Hepatocyte (in vitro differentiated cells): ENCODE results near the gene PTPRK.

Experiments
- EZH2 ChIP-seq: fragments of 200-600 bp; sonication (generic); IDR thresholded peaks from 2 replicates; pipeline ENCODE4 v1.6.1; 2016; ENCODE audit warnings: antibody characterized with exemption, mild to moderate bottlenecking, borderline replicate concordance
- EZH2phosphoT487 ChIP-seq: fragments of 200-600 bp; sonication (generic); IDR thresholded peaks from one replicate; pipeline ENCODE4 v1.6.1; 2018; ENCODE audit warnings: antibody characterized with exemption, mild to moderate bottlenecking, low read depth, moderate library complexity; ENCODE audit not compliant: unreplicated experiment, severe bottlenecking
- TF ChIP-seq, protein P1 (sequence below): fragments of 200-600 bp; sonication (generic); IDR thresholded peaks from 2 replicates; pipeline ENCODE4 v1.5.1; 2016; ENCODE audit warnings: antibody characterized with exemption, mild to moderate bottlenecking; ENCODE audit not compliant: poor library complexity

DNA sequence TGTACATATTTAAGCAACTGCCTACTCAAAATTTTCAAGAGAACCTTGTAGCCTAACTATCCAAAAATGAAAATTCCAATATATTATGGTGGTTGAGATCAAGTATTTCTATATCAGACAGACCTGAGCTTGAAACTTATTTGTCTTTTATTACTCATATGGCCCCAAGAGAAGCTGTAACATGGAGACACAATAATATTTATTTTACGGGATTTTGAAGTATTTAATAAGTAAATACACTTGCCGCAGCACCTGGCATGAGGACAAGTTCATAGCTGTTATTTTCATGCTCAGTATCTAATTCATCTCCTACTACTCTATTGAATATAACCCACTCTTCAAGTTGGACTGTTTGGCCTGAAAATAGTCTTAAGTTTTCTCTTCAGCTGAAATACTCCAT is 28.0 kb downstream of the PTPRK start:
- TF ChIP-seq EZH2 (no peak), EZH2phosphoT487 (no peak)
- TF ChIP-seq, protein P1, sequence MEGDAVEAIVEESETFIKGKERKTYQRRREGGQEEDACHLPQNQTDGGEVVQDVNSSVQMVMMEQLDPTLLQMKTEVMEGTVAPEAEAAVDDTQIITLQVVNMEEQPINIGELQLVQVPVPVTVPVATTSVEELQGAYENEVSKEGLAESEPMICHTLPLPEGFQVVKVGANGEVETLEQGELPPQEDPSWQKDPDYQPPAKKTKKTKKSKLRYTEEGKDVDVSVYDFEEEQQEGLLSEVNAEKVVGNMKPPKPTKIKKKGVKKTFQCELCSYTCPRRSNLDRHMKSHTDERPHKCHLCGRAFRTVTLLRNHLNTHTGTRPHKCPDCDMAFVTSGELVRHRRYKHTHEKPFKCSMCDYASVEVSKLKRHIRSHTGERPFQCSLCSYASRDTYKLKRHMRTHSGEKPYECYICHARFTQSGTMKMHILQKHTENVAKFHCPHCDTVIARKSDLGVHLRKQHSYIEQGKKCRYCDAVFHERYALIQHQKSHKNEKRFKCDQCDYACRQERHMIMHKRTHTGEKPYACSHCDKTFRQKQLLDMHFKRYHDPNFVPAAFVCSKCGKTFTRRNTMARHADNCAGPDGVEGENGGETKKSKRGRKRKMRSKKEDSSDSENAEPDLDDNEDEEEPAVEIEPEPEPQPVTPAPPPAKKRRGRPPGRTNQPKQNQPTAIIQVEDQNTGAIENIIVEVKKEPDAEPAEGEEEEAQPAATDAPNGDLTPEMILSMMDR: no peak
